Smooth muscle cell (in vitro differentiated cells): ENCODE measurements around the gene PIP4K2A. TPM values are rescaled to one million over a fixed set of nuclear protein-coding genes. Genes with fewer than 3 reads are reported as not detected.

Experiments used
- DNase-seq: peaks from one replicate; lab custom pipeline; 2025; ENCODE audit not compliant: unreplicated experiment; lab: John Stamatoyannopoulos, UW
- H2AFZ ChIP-seq: fragments of 200-600 bp; sonication (generic); 2 replicates; pipeline ENCODE4 v1.6.0; 2016; ENCODE audit warnings: antibody characterized with exemption, low read depth, mild to moderate bottlenecking
- H3F3A ChIP-seq: fragments of 200-600 bp; sonication (generic); 2 replicates; pipeline ENCODE4 v1.6.0; 2017; ENCODE audit warnings: antibody characterized with exemption, low read depth
- H3K27ac ChIP-seq: fragments of 200-600 bp; sonication (generic); 2 replicates; pipeline ENCODE4 v1.5.1; 2016; ENCODE audit warnings: low read depth, mild to moderate bottlenecking
- H3K27me3 ChIP-seq: fragments of 200-600 bp; sonication (generic); 2 replicates; pipeline ENCODE4 v1.6.1; 2016; ENCODE audit warnings: low read depth, mild to moderate bottlenecking
- H3K36me3 ChIP-seq: fragments of 200-600 bp; sonication (generic); 2 replicates; pipeline ENCODE4 v1.5.1; 2016; ENCODE audit warnings: low read depth
- H3K4me1 ChIP-seq: fragments of 200-600 bp; sonication (generic); 2 replicates; pipeline ENCODE4 v1.5.1; 2016; ENCODE audit warnings: low read depth
- H3K4me2 ChIP-seq: fragments of 200-600 bp; sonication (generic); 2 replicates; pipeline ENCODE4 v1.6.0; 2016; ENCODE audit warnings: mild to moderate bottlenecking
- H3K4me3 ChIP-seq: fragments of 200-600 bp; sonication (generic); 2 replicates; pipeline ENCODE4 v1.5.1; 2016; ENCODE audit warnings: mild to moderate bottlenecking
- H3K79me2 ChIP-seq: fragments of 200-600 bp; sonication (generic); 2 replicates; pipeline ENCODE4 v1.6.0; 2016; ENCODE audit warnings: low read depth, mild to moderate bottlenecking
- H3K9ac ChIP-seq: fragments of 200-600 bp; sonication (generic); 2 replicates; pipeline ENCODE4 v1.6.0; 2016; ENCODE audit warnings: low read depth
- H3K9me3 ChIP-seq: fragments of 200-600 bp; sonication (generic); replicated peaks from 2 replicates; pipeline ENCODE4 v1.5.1; 2016; ENCODE audit warnings: low read depth
- H4K20me1 ChIP-seq: fragments of 200-600 bp; sonication (generic); 2 replicates; pipeline ENCODE4 v1.6.0; 2016; ENCODE audit warnings: low read depth
- CTCF ChIP-seq: fragments of 200-600 bp; sonication (generic); IDR thresholded peaks from 2 replicates; pipeline ENCODE4 v1.5.1; 2017; ENCODE audit warnings: borderline replicate concordance, mild to moderate bottlenecking, antibody characterized with exemption; ENCODE audit not compliant: insufficient read depth, poor library complexity, severe bottlenecking
- WGBS: methylation state at CpG from one replicate; pipeline ENCODE4 v1.1.7; 2016; ENCODE audit warnings: low lambda C conversion rate; 5-methylcytosine and 5-hydroxymethylcytosine counted together
- polyA plus RNA-seq: library from polyadenylated mRNA; unstranded; fragments of >200 nt; fragmentation: Nextera tagmentation; extraction: Ambion mirVana; gene quantifications from 2 replicates; pipeline ENCODE4 v1.2.1, GENCODE V29; 2016
- total RNA-seq: library from RNA; depleted of rRNA; stranded (reverse); fragments of >200 nt; gene quantifications from 2 replicates; pipeline ENCODE4 v1.2.3, GENCODE V29; 2014

The PIP4K2A gene
- total and polyA plus RNA-seq, 2 experiments from 2014 or later, result 7.5 to 8.9 TPM

- Histone ChIP-seq H3K27me3 (no peaks in the 10 kb centered on the region), H3K36me3 (no peaks in the 10 kb centered on the region), H3F3A (peaks cover 8% of the 10 kb centered on the region), H3K9ac (no peak overlapping the region), H3K4me2 (no peak overlapping the region), H3K4me3 (no peak overlapping the region), H3K27ac (no peak overlapping the region), H3K9me3 (no peaks in the 10 kb centered on the region), H3K79me2 (peaks cover 78% of the 10 kb centered on the region), H3K4me1 (peaks cover 8% of the 10 kb centered on the region), H2AFZ (no peak overlapping the region), H4K20me1 (peaks cover 15% of the 10 kb centered on the region)
- 91% methylated on average over 13 of the region's 13 CpGs for WGBS
- no peak for TF ChIP-seq CTCF
- DNase-seq, result no peak
These were observed 45.1 kb downstream of the PIP4K2A start for GRCh38 chr10:22669163-22669711.

GRCh38 chr10:22667093-22667480 is 47.3 kb downstream of the PIP4K2A start:
- no peak for TF ChIP-seq CTCF
- H4K20me1 ChIP-seq, result peaks cover 16% of the 10 kb centered on the region
- no peak overlapping the region for H3K27ac ChIP-seq
- H3K27me3 ChIP-seq, result no peaks in the 10 kb centered on the region
- H3K4me1 ChIP-seq, result peaks cover 8% of the 10 kb centered on the region
- no peak overlapping the region for H3K9ac ChIP-seq
- H3K9me3 ChIP-seq, result no peaks in the 10 kb centered on the region
- H3K79me2 ChIP-seq, result peaks cover 68% of the 10 kb centered on the region
- no peaks in the 10 kb centered on the region for H3K36me3 ChIP-seq
- no peak overlapping the region for H3K4me2 ChIP-seq
- no peak overlapping the region for H3K4me3 ChIP-seq
- no peaks in the 10 kb centered on the region for H3F3A ChIP-seq
- no peak for DNase-seq
- no peak overlapping the region for H2AFZ ChIP-seq
- WGBS, result 100% methylated on average over 2 of the region's 2 CpGs

- Histone ChIP-seq H3K36me3 (no peaks in the 10 kb centered on the region), H3K4me1 (peaks cover 8% of the 10 kb centered on the region), H3K9ac (no peak overlapping the region), H3K4me2 (peak overlapping the region; percentile 37), H2AFZ (no peak overlapping the region), H3K4me3 (peak overlapping the region; percentile 25), H3K27me3 (no peaks in the 10 kb centered on the region), H4K20me1 (peaks cover 16% of the 10 kb centered on the region), H3K27ac (no peak overlapping the region), H3K79me2 (peaks cover 63% of the 10 kb centered on the region), H3K9me3 (no peaks in the 10 kb centered on the region), H3F3A (no peaks in the 10 kb centered on the region)
- WGBS, result 61% methylated on average over 9 of the region's 9 CpGs
- no peak for TF ChIP-seq CTCF
- no peak for DNase-seq
These were observed 47.9 kb downstream of the PIP4K2A start for GRCh38 chr10:22666287-22667092.
